Gastrocnemius medialis (tissue), 4 donors: ENCODE measurements around the gene ZNF836.

ENCODE experiments used
- CTCF ChIP-seq, 5 experiments: fragments of 450-650 bp in 3 of 5; fragments of 200-600 bp in 2 of 5; sonication (generic) in 2 of 5; IDR thresholded peaks in 4 of 5; conservative IDR thresholded peaks in 1 of 5; 1 replicate in 4 of 5; 2 replicates in 1 of 5; pipeline ENCODE4 v1.5.1; 2016 to 2019; ENCODE audit warnings: antibody characterized with exemption in 5 of 5, mild to moderate bottlenecking in 3 of 5, moderate library complexity in 3 of 5
- POLR2A ChIP-seq, 2 donors: fragments of 450-650 bp; IDR thresholded peaks; one replicate each; pipeline ENCODE4 v1.6.1; 2017; ENCODE audit warnings: antibody characterized with exemption in 2 of 2, mild to moderate bottlenecking in 2 of 2, moderate library complexity in 2 of 2

DNA sequence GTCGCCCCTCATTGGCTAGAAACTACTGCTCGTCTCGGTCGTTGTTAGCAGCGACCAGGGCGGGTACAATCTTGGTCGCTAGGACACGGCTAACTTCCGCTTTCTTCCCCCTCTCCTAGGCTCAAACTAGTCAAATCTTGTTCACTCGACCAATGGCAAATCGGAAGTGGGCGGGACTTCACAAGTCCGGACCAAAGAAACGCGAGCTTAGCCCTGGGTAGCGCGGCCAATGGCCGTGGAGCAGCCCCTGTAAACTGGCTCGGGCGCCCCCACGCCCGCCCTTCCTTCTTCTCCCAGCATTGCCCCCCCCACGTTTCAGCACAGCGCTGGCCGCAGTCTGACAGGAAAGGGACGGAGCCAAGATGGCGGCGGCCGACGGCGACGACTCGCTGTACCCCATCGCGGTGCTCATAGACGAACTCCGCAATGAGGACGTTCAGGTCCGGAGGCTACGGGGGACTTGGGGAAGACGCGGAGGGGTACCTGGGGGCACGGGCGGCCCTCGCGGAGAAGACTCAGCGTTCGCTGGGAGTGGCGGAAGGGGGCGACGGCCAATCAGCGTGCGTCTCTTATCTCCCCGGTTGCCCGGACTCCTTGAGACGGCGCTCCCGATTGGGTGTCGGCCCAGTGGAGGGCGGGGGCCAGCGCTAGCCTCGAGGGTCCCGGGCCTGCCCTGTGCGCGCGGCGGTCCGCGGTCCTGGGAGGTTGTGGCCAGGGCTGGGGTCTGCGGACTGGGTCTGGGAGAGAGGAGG is 18.5 kb upstream of the ZNF836 start, which contains the start of gene PPP2R1A:
- TF ChIP-seq POLR2A (IDR thresholded peaks at IDR 0.05), result peak; percentile 88 to 95
- no peak for TF ChIP-seq CTCF (IDR thresholded peaks at IDR 0.05 in 4 of 5, conservative IDR thresholded peaks at IDR 0.05 in 1 of 5)
